Stimulated activated effector memory CD8-positive, alpha-beta T cell treated with anti-CD3 and anti-CD28 coated beads, Interleukin-12 subunit alpha, Interleukin-12 subunit beta, amount 100 ng/mL, for 72 hours (primary cell): ENCODE results near the gene MRPS14.
A peak's percentile ranks its signal among the peaks of the same experiment; 100 is the strongest.

Experiments used
- ATAC-seq: fragments of 150-1000 bp; cut with Tn5 transposase; 2 replicates; pipeline ENCODE4 v1.10.0; 2021
- DNase-seq, 2 donors: peaks; one replicate each; pipeline ENCODE4 v3.0.0; 2021 to 2022; ENCODE audit warnings: low spot score in 2 of 2
- H3K27ac Mint-ChIP-seq: one replicate; pipeline ENCODE4 v1.8.0; 2022; ENCODE audit warnings: mild to moderate bottlenecking, mixed read lengths
- H3K36me3 Mint-ChIP-seq: one replicate; pipeline ENCODE4 v1.8.0; 2022; ENCODE audit warnings: mild to moderate bottlenecking, mixed read lengths
- H3K4me1 Mint-ChIP-seq: one replicate; pipeline ENCODE4 v1.8.0; 2022; ENCODE audit warnings: mixed read lengths
- H3K4me3 Mint-ChIP-seq: one replicate; pipeline ENCODE4 v1.8.0; 2022; ENCODE audit warnings: mild to moderate bottlenecking, mixed read lengths
- H3K9me3 Mint-ChIP-seq: one replicate; pipeline ENCODE4 v1.8.0; 2022; ENCODE audit warnings: mixed read lengths

MRPS14 gene

DNA sequence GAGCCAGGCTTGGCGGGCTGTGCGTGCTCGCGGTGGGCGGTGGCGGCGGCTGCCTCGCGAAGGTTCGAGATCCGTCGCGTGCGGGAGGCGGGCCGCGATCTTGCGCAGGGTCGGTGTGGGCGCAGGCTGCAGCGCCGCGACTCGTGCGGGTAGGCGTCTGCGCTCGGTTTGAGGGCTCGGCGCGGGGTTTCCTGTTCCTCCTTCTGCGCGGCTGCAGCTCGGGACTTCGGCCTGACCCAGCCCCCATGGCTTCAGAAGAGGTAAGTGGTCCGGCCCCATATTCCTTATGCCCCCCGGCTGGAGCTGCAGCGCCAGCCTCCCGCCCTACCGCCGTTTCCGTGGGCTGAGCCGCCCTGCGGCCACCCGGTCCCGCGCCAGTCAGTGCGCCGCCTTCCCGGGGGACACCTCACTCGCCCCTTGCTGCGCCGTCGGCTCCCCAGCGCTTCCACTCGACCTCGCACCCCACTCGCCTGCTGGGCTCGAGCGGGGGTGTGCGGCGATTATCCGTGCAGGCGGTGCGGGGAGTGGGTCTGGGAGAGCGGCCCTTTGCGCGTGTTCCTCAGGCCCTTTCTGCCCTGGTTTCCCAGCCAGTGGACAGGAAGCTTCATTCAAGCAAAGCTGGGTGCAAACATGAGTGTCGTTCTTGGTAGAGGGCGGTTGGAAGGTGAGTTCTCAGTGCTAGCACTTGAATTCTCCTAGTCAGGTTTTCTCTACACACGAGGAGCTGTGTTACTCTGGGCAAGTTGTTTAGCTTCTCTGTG is 23.1 kb downstream of the MRPS14 start, which contains the start of gene CACYBP:
Gene CACYBP (plus strand): TSS at position 12 of the 761 bp plus-strand sequence. CDS start 234 bp downstream, at position 246.
- no peaks in the 10 kb centered on the region for H3K9me3 Mint-ChIP-seq
- DNase-seq (peak; percentile 42 to 80), ATAC-seq (peak; percentile 7)
- no peak within 1 kb of the TSS for H3K4me3 Mint-ChIP-seq
- H3K4me1 Mint-ChIP-seq: peaks cover 46% of the 10 kb centered on the region
- peaks cover 68% of the 10 kb centered on the region for H3K36me3 Mint-ChIP-seq
- no peak within 1 kb of the TSS for H3K27ac Mint-ChIP-seq

DNA sequence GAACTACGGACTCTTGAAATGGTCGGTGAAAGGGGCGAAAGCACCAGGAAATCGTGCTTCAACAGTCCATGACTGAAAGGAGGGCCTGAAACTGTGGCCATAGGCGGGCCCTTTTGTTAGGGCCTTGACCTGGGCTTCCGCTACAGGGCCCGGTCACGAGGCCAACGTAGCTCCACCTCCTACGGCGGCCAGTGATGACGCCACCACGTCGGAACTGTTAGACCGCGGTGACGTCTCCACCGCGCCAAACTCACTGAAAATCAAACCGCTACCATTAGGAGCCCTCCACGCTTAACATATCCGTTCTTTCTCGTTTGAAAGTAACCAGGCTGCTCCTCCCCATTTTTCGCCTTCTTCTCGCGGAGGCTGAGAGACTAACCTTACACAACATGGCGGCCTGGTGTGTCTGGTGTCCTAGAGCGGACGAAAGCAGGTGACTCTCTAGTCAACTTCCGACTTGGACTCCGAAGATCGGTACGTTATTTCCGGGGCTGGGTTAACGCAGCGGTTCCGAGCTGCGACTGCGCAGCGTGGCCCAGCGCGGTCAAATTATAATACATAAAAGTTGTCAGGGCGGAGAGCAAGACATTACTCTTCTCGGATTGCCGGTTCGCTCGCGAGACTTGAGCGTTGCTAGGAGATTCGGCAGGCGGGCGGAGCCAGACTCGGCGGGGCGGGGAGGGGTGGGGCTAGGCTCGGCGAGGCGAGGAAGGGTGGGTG is 23.8 kb downstream of the MRPS14 start:
- Mint-ChIP-seq H3K4me3 (no peak overlapping the region), H3K9me3 (no peaks in the 10 kb centered on the region), H3K27ac (no peak overlapping the region), H3K4me1 (peaks cover 42% of the 10 kb centered on the region), H3K36me3 (peaks cover 66% of the 10 kb centered on the region)
- ATAC-seq (peak; percentile 90), DNase-seq (peak; percentile 93 to 98)

DNA sequence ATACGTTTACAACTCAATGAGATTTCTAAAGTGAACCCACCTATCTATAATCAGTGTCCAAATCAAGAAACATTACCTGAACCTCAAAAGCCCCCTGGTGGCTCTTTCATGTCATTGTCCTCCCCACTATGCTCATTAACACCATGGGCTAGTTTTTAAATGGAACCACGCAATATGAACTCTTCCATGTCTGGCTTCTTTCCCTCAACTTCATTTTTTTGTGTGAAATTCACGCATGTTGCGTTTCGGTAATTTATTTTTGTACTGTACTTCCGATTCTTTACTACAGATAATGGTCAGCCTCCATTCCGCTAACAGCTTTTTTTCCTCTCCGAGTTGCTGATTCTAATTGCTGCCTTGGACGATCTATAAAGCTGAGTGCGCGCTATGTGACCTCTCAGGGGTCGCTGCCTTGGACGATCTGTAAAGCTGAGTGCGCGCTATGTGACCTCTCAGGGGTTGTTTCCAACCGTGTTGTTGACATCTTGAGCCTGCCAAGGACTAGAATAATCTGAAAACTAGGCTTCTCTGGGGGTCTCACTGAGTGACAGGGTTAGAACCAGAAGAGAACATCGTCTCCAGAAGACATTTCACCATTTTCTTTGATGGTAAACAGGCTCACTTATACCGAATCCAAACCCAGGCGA is 24.5 kb downstream of the MRPS14 start:
- H3K9me3 Mint-ChIP-seq: no peaks in the 10 kb centered on the region
- H3K36me3 Mint-ChIP-seq: peaks cover 66% of the 10 kb centered on the region
- H3K4me1 Mint-ChIP-seq: peaks cover 35% of the 10 kb centered on the region
- DNase-seq (peak in 1 of 2 donors; percentile 21), ATAC-seq (peak; percentile 3)
- no peak overlapping the region for H3K4me3 Mint-ChIP-seq
- no peak overlapping the region for H3K27ac Mint-ChIP-seq

DNA sequence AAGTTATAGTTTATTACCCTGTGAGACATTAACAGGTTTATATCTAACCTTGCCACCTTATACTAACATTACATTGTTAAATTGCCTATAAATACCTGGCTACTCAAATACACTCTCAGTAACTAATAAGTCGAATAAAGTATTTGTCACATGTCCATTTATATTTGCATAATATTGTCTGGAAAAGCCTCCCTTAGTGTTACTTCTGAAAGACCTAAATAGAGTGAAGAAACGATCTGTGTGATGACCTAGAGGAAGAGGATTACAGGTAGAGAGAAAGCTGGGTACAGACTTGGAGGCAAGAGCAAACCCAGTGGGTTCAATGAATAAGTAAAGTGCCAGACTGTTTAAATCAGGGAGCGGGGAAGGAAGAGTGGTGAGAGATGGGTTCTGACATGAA is 26.2 kb downstream of the MRPS14 start:
- H3K4me3 Mint-ChIP-seq: no peak overlapping the region
- ATAC-seq (no peak), DNase-seq (no peak)
- no peak overlapping the region for H3K27ac Mint-ChIP-seq
- peaks cover 21% of the 10 kb centered on the region for H3K4me1 Mint-ChIP-seq
- peaks cover 56% of the 10 kb centered on the region for H3K36me3 Mint-ChIP-seq
- no peaks in the 10 kb centered on the region for H3K9me3 Mint-ChIP-seq

DNA sequence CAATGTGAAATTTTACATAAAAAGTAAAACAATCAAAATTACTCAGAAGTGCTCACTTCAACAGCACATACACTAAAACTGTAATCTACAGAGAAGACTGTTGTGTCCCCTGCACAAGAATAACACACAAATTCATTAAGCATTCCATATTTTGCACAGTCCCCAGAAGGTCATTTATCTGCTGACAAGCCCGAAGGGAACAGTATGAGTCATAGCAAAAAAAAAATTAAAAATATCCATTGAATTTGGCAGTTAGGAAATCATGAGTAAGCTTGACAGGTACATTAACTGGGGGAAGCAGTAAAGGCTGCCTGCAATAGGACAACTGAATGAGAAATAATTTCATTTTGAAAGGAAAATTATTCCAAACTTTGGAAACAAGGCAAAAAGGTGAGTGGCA is 26.7 kb downstream of the MRPS14 start:
- peaks cover 53% of the 10 kb centered on the region for H3K36me3 Mint-ChIP-seq
- H3K27ac Mint-ChIP-seq: no peak overlapping the region
- H3K4me3 Mint-ChIP-seq: no peak overlapping the region
- DNase-seq (no peak), ATAC-seq (no peak)
- peaks cover 16% of the 10 kb centered on the region for H3K4me1 Mint-ChIP-seq
- no peaks in the 10 kb centered on the region for H3K9me3 Mint-ChIP-seq

GRCh38 chr1:174995916-174996315 is 27.3 kb downstream of the MRPS14 start:
- H3K4me3 Mint-ChIP-seq: no peak overlapping the region
- peaks cover 13% of the 10 kb centered on the region for H3K4me1 Mint-ChIP-seq
- H3K9me3 Mint-ChIP-seq: no peaks in the 10 kb centered on the region
- DNase-seq (no peak), ATAC-seq (no peak)
- no peak overlapping the region for H3K27ac Mint-ChIP-seq
- peaks cover 48% of the 10 kb centered on the region for H3K36me3 Mint-ChIP-seq

DNA sequence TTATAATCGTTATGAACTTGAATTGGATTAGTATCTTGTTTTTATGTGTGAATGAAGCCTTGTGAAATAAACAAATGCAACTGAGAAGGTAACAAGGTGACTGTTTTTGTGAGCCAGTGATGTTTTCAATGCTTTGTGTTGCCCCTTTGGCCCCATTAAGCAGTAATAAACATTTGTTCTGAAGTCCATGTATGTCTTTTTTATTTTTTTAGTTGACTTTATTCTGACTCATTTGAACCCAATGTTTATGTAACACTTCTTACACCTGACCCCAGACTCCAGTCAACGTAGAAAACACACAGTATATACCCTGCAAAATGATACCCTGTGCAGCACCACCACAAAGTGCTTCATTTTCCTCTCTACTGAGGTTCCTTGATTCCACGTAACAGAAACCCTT is 28.1 kb downstream of the MRPS14 start:
- ATAC-seq (no peak), DNase-seq (no peak)
- H3K36me3 Mint-ChIP-seq: peaks cover 48% of the 10 kb centered on the region
- H3K9me3 Mint-ChIP-seq: no peaks in the 10 kb centered on the region
- H3K27ac Mint-ChIP-seq: peak overlapping the region; percentile 37
- H3K4me1 Mint-ChIP-seq: peaks cover 13% of the 10 kb centered on the region
- no peak overlapping the region for H3K4me3 Mint-ChIP-seq

DNA sequence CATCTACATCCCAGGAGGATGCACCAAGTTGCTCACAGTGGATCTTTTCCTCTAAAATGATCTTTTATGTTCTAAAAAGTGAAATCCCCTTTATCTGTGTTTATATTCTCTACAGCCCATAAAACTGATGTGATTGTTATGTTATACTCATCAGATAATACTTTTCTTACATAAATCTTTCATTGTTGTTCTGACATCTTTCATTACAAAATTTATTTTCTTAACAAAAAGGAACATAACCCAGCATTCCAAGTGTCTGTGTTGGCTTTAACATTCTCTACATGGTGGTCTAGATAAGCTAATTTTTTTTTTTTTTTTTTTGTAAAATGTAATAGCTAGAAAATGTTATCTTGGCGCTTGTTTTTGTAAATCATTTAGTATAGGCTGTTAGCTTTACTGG is 31.8 kb downstream of the MRPS14 start:
- peaks cover 46% of the 10 kb centered on the region for H3K36me3 Mint-ChIP-seq
- H3K9me3 Mint-ChIP-seq: no peaks in the 10 kb centered on the region
- no peak overlapping the region for H3K4me3 Mint-ChIP-seq
- ATAC-seq (no peak), DNase-seq (no peak)
- no peak overlapping the region for H3K27ac Mint-ChIP-seq
- peaks cover 17% of the 10 kb centered on the region for H3K4me1 Mint-ChIP-seq

DNA sequence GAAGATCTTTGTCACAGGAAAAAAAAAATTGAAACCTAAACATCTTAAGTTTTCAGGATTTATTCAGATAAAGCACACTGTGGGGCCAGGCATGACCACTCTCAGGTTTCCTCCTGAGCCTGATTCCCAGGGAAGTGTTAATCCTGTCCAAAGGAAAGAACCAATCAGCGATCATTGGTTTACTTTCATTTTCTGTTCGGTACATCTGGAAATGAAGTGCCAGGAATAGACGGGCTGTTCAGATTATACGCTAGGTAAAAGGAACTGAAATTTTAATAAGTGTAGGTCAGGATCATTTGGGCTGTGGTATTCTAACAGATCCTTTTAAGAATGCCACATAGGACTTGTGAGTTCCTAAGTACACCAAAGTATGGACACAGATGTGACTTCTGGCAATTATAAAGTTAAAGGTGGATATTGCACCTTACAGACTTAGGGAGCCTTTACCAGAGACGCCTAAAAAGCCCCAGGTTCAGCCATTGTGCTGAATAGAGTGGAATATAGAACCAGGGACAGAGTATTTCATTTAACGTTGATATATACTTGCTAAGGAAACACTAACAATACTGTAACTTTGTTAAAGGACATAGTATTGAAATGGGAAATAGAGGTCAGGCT is 32.7 kb downstream of the MRPS14 start:
- H3K9me3 Mint-ChIP-seq: no peaks in the 10 kb centered on the region

GRCh38 chr1:174989536-174990220 is 33.5 kb downstream of the MRPS14 start:
- Mint-ChIP-seq H3K4me1 (peaks cover 17% of the 10 kb centered on the region), H3K27ac (peak overlapping the region; percentile 87), H3K4me3 (peak overlapping the region; percentile 58), H3K9me3 (no peaks in the 10 kb centered on the region), H3K36me3 (peaks cover 44% of the 10 kb centered on the region)
- no peak for DNase-seq
- no peak for ATAC-seq

More for the DNA sequence above, 32.7 kb downstream of the MRPS14 start:
- peak overlapping the region; percentile 58 for H3K4me3 Mint-ChIP-seq
- DNase-seq (no peak), ATAC-seq (peak; percentile 34)
- H3K27ac Mint-ChIP-seq: peak overlapping the region; percentile 87
- peaks cover 17% of the 10 kb centered on the region for H3K4me1 Mint-ChIP-seq
- H3K36me3 Mint-ChIP-seq: peaks cover 42% of the 10 kb centered on the region

- peak overlapping the region; percentile 79 for H3K27ac Mint-ChIP-seq
- peak overlapping the region; percentile 58 for H3K4me3 Mint-ChIP-seq
Observed at GRCh38 chr1:174988986-174989385, 34.2 kb downstream of the MRPS14 start.

DNA sequence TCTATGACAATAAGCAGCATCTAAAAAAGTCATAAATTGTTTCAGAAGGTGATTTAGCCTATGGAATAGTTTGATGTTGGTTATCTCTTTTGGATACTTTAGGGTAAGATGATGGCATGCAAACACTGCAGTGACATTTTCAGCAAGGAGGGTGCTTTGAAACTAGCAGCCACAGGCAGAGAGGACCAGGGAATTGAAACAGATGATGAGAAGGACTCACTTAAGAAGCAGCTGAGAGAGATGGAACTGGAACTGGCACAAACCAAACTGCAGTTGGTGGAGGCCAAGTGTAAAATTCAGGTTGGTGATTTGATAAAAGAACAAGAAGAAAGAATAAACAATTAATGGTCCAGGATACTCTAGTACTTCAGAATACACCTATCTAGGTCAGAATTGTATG is 34.7 kb downstream of the MRPS14 start:
- Mint-ChIP-seq H3K4me3 (no peak overlapping the region), H3K4me1 (peaks cover 17% of the 10 kb centered on the region), H3K27ac (peak overlapping the region; percentile 41), H3K9me3 (no peaks in the 10 kb centered on the region), H3K36me3 (peaks cover 43% of the 10 kb centered on the region)
- no peak for ATAC-seq
- no peak for DNase-seq

More at GRCh38 chr1:174988986-174989385, 34.2 kb downstream of the MRPS14 start:
- ATAC-seq (peak; percentile 44), DNase-seq (no peak)
- H3K36me3 Mint-ChIP-seq: peaks cover 44% of the 10 kb centered on the region
- H3K4me1 Mint-ChIP-seq: peaks cover 17% of the 10 kb centered on the region
- no peaks in the 10 kb centered on the region for H3K9me3 Mint-ChIP-seq

DNA sequence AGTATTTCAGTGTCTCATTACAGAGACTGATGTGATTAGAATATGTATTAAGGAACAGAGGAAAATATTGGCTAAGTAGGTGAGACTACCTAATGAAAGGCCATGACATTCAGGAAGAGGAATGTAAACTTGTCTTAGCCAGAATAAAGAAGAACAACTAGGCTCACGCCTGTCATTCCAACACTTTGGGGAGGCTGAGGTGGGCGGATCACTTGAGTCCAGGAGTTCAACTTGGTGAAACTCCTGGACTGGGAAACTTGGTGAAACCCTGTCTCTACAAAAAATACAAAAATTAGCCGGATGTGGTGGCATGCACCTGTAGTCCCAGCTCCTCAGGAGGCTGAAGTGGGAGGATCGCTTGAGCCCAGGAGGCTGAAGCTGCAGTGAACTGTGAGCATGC is 38.3 kb downstream of the MRPS14 start:
- Mint-ChIP-seq H3K27ac (no peak overlapping the region), H3K4me1 (peaks cover 23% of the 10 kb centered on the region), H3K36me3 (peaks cover 60% of the 10 kb centered on the region), H3K4me3 (no peak overlapping the region), H3K9me3 (no peaks in the 10 kb centered on the region)
- no peak for DNase-seq
- ATAC-seq: no peak

GRCh38 chr1:174982971-174983689 is 40.1 kb downstream of the MRPS14 start:
- DNase-seq: no peak
- Mint-ChIP-seq H3K4me3 (no peak overlapping the region), H3K4me1 (peaks cover 9% of the 10 kb centered on the region), H3K27ac (no peak overlapping the region), H3K36me3 (peaks cover 67% of the 10 kb centered on the region), H3K9me3 (no peaks in the 10 kb centered on the region)
- peak; percentile 19 for ATAC-seq
